Activated T-helper 1 cell treated with anti-CD3 and anti-CD28 coated beads, Interleukin-2, amount 50 U/mL, for 16 hours (primary cell): ENCODE data around the gene RAE1.

Source experiments
- DNase-seq, 2 donors: peaks; one replicate each; pipeline ENCODE4 v3.0.0-alpha.2; 2020; ENCODE audit warnings: low read depth in 1 of 2, low spot score in 1 of 2

The RAE1 gene, protein sequence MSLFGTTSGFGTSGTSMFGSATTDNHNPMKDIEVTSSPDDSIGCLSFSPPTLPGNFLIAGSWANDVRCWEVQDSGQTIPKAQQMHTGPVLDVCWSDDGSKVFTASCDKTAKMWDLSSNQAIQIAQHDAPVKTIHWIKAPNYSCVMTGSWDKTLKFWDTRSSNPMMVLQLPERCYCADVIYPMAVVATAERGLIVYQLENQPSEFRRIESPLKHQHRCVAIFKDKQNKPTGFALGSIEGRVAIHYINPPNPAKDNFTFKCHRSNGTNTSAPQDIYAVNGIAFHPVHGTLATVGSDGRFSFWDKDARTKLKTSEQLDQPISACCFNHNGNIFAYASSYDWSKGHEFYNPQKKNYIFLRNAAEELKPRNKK

DNA sequence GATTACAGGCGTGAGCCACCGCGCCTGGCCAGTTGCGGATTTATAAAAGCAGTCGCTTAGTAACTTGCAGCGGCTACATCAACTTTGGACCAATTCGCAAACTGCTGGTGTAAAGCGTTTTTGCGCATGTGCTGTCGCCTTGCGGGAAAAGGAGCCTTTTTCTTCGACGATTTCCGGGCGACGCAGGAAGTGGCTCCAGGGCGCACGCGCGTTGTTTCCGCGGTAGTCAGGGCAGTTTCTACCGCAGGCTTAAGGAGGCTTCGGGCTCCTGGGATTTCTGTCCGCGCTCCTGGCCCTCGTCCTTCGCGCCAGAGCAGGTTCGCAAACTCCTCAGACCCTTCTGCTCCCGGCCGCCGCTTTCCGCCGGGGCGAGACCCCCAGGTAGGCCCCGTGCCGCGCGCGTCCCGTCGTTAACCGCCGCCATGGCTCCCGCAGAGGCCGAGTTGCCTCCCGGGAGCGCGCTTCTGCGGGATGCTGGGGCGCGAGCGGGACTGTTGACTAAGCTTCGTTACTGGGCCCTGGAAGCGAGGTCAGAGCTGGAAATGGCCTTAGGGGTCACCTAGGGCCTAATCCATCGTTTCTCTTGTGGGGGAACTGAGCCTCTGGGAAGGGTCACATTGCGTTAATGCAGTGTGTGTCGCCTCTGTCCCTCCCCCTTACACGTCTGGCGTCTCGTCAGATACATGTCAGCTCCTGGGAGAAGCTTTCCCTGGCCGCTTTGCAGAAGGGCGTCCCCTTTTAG is at the start of gene RAE1:
Gene RAE1 (plus strand): TSS at position 214 of the 742 bp plus-strand sequence. CDS start 2,784 bp downstream, outside the sequence.
- peak; percentile 83 to 84 for DNase-seq

DNA sequence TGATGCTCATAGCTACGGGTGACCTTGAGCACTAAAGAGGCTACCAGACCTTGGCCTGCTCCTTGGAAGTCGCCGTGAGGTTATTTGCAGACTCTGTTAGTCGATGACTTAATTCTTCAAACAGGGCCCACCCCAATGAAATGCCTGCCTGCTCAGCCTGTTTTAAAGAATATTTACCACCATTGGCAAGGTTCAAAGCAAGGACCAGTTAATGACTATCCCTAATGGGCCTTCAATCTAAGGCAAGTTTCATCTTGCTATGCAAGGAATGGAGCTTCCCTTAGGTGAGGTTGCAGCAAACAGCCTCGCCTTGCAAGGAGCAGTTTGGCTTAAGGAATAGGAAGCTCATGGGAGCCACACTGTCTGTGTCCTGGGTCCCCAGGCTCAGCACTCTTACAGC is 44.3 kb upstream of the RAE1 start:
- no peak for DNase-seq

- DNase-seq = no peak
Observed at GRCh38 chr20:57308451-57309271, 42.4 kb upstream of the RAE1 start.

- DNase-seq = no peak
Observed at GRCh38 chr20:57309544-57310115, 41.4 kb upstream of the RAE1 start.

DNA sequence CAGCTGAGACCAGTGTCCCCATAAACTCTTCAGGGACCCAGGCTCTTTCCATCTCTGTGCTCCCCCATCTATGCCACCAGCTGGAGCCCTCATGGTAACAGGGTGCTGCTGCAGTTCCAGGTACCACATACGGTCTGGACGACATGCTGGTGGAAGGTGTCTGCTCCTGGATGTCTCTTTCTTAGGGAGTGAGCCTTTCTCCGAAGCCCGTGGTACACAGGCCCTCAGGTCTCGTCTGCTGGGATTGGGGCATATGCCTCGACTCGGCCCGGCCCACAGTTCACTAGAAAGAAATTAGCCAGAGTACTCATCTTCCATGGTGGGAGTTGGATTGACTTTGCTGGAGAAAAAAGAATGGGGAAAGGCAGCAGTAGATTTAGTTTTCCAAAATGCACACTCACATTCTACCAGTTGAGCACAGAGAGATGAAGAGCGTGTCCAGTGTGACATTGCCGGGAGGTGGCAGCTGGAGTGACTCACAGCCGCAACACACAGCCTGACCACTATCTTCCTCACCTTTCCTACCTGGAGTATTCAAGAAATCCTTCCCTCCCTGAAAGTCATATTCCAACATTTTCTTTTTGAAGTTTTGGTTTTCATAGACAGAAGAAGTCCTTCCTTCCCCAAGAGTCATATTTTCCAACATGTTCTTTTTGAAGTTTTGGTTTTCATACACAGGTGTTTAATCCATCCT is 40.1 kb upstream of the RAE1 start:
- no peak for DNase-seq

DNA sequence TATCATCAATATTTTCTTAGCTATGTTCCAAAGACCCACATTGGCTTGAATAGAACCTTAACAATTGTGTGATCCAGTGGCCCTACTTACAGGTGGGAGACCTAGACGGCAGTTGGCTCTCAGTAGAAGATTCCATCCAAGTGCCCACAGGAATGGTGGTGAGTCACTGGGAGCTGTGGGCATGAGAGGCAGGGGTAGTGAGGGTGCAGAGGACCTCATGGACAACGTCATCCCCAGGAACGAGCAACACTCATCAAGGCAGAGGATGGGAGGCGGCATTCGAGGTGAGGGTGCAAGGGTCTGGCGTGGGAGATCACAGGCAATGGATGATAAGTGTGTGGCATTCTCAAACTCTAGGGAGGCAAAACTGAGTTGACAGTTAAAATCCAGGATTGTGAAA is 38.9 kb upstream of the RAE1 start:
- no peak for DNase-seq

DNA sequence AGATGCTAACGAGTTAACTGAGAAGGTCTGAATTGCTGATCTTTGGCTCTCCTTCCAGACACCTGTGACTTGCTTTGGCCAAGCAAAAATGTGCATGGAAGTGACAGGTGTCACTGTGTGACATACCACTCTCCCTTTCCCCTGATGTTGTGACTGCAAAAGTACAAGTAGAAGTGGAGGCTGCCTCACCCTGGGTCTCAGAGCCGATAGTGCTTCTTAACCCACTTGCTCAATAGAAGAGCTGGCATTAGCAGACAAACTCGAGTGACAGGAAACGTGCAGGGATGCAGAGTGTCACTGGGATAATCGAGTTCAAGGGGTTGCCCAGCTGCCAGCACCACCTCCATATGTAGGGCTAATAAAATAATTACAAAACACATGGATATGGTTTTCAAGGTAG is 37.8 kb upstream of the RAE1 start:
- DNase-seq = no peak

- DNase-seq = no peak
Observed at GRCh38 chr20:57313951-57314350, 37.1 kb upstream of the RAE1 start.

DNA sequence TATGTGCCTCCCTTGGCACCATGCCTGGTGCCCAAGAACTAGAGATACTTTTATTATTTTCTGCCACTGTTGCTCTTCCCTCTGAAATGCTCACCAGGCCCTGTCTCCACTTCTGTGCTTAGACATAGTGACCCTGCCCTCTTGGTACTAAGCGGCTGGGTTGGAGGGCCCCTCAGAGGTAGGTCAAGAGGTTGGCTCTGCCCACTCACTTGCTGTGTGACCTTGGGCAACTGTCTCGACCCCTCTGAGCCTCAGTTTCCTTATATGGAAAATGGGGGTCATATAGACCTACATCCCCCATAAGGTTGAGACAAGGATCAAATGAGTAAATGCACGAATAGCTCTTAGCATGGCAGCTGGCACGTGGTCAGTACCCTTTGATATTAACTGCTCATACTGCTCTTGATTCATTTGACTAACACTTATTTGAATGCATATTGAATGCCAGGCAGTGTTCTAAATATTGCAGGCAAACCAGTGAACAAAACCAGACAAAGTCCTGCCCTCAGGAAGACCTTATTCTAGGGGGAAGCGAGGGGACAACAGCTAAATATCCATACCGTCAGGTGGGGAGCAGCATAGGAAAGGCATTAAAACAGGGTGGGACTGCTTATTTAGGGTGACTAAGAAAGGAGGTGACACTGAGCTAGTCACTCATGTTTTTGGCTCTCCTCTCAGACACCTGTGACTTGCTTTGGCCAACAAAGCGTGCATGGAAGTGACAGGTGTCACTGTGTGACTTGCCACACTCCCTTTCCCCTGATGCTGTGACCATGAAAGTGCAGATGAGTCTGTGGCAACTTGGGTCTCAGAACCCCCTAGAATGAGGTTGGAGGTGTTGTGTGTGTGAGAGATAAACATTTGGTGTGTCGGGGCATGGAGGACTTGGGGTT is 35.7 kb upstream of the RAE1 start:
- DNase-seq = no peak

DNA sequence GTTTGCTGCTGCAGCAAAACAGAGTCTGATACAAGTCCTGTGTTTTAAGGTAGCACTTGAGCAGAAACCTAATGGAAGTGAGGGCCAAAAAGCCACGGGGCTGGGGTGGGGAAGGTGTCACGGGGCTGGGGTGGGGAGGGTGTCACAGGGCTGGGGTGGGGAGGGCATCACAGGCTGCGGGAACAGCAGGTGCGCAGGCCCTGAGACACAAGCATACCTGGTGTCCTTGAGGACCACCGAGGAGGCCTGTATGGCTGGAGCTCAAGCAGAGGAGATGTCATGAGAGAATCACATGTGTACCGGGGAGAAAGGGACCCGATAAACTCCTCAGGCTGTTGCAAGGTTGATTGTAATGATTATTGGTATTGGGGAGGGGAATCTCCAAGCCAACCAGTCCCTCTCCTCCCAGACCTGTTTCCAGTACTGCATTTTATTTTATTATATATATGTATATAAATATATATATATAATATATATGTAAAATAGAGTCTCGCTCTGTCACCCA is 35.0 kb upstream of the RAE1 start:
- no peak for DNase-seq

- no peak for DNase-seq
Observed at GRCh38 chr20:57316795-57317201, 34.3 kb upstream of the RAE1 start.

DNA sequence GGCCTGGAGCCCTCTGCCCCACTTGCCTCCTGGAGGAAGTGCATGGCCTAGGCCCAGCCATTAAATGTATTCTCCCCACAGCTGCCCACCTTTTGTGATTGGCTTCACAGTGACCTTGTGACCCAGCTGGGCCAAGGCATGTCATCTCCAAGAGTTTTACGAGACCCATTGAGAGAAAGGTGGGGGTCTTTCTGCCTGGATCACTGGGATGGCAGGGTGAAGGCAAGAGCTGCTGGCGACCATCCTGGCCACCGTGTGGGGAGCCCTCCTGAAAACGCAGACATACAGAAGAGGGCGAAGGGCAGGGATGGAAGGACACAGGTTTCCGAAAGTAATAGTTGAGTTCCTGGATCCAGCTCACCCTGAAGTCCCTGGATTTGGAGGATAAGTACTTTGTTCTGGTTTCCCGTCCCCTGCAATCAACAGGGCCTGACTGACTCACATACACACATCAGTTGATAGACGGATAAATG is 33.7 kb upstream of the RAE1 start:
- no peak for DNase-seq

GRCh38 chr20:57317789-57318371 is 33.2 kb upstream of the RAE1 start:
- DNase-seq = no peak

- DNase-seq = no peak
Observed at GRCh38 chr20:57319584-57319983, 31.5 kb upstream of the RAE1 start.

- DNase-seq = no peak
Observed at GRCh38 chr20:57320358-57320757, 30.7 kb upstream of the RAE1 start.

DNA sequence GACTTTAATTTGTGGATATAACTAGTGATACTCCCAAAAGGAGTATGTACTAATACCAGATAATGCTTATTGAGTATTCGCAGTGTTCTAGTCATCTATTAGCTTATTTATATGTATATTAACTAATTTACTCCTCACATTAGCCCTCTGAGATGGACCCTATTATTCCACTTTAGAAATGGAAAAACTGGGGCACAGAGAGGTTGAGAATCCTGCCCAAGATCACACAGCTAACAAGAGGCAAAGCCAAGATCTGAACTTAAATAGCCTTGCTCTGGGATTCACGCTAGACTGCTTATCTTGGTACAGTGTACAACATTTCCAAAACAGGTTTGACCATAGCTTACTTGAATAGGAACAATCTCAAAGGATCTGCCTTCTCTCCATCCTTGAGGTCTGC is 29.9 kb upstream of the RAE1 start:
- DNase-seq = no peak

DNA sequence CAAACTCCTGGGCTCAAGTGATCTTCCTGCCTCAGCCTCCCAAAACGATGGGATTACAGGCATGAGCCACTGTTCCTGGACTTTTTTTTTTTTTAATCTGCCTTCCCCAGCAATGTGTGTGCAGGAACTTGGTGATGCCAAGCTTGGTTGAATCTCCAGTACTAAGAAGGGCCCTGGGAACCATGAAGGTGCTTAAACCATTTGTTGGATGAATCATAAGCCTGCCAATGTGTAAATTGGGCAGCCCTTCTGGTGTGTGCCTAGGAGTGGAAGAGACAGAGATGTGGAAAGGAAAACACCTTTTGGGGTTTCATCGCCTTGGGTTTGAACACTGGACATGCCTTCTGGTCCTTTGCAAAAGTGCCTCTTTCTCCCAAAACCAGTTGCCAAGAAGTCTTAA is 28.6 kb upstream of the RAE1 start:
- no peak for DNase-seq

- DNase-seq = no peak
Observed at GRCh38 chr20:57323034-57323433, 28.0 kb upstream of the RAE1 start.
